ENCODE results near the gene RNPEPL1. TPM values are rescaled to one million over a fixed set of nuclear protein-coding genes. Genes with fewer than 3 reads are reported as not detected.
"Not testable (repeated sequence)": the region's sequence is repeated elsewhere in the genome, so short reads cannot be mapped to it uniquely, and the experiment has no call there.

Gene RNPEPL1
- total RNA-seq, 1 experiment from 2014 or later = 8.4 TPM

GRCh38 chr2:240528406-240529040, 39.8 kb upstream of the RNPEPL1 start:
- Histone ChIP-seq H3K9me3 (replicated peaks) (peaks cover 21% of the 10 kb centered on the region), H3K27me3 (no peaks in the 10 kb centered on the region), H3K27ac (no peak overlapping the region), H3K36me3 (peaks cover 9% of the 10 kb centered on the region; the same call in 1 of the 2 replicates), H3K4me1 (no peaks in the 10 kb centered on the region), H3K4me3 (no peak overlapping the region)
- no peak for DNase-seq

- peaks cover 9% of the 10 kb centered on the region; the same call in 1 of the 2 replicates for H3K36me3 ChIP-seq
- no peak overlapping the region for H3K27ac ChIP-seq
- no peak for DNase-seq
- H3K4me1 ChIP-seq = no peaks in the 10 kb centered on the region
- H3K4me3 ChIP-seq = no peak overlapping the region
- peaks cover 21% of the 10 kb centered on the region for H3K9me3 ChIP-seq (replicated peaks)
- no peaks in the 10 kb centered on the region for H3K27me3 ChIP-seq
These were observed 38.8 kb upstream of the RNPEPL1 start for GRCh38 chr2:240529344-240529999.

- no peaks in the 10 kb centered on the region for H3K27me3 ChIP-seq
- no peaks in the 10 kb centered on the region for H3K4me1 ChIP-seq
- peaks cover 16% of the 10 kb centered on the region; the same call in 1 of the 2 replicates for H3K9me3 ChIP-seq (replicated peaks)
- no peak for DNase-seq
- no peak overlapping the region for H3K4me3 ChIP-seq
- peaks cover 9% of the 10 kb centered on the region; the same call in 1 of the 2 replicates for H3K36me3 ChIP-seq
- H3K27ac ChIP-seq = no peak overlapping the region
These were observed 38.1 kb upstream of the RNPEPL1 start for GRCh38 chr2:240530181-240530580.

GRCh38 chr2:240531038-240531437, 37.2 kb upstream of the RNPEPL1 start:
- Histone ChIP-seq H3K9me3 (replicated peaks) (peaks cover 16% of the 10 kb centered on the region; the same call in 1 of the 2 replicates), H3K36me3 (peaks cover 7% of the 10 kb centered on the region; the same call in 1 of the 2 replicates)

GRCh38 chr2:240532031-240532775, 36.1 kb upstream of the RNPEPL1 start:
- Histone ChIP-seq H3K27ac (no peak overlapping the region), H3K4me3 (no peak overlapping the region), H3K4me1 (no peaks in the 10 kb centered on the region), H3K27me3 (no peaks in the 10 kb centered on the region), H3K9me3 (replicated peaks) (peaks cover 16% of the 10 kb centered on the region; the same call in 1 of the 2 replicates), H3K36me3 (peaks cover 7% of the 10 kb centered on the region; the same call in 1 of the 2 replicates)
- peak in 1 of 2 experiments; percentile 20 for DNase-seq

More at GRCh38 chr2:240531038-240531437, 37.2 kb upstream of the RNPEPL1 start:
- Histone ChIP-seq H3K27ac (no peak overlapping the region), H3K27me3 (no peaks in the 10 kb centered on the region), H3K4me1 (no peaks in the 10 kb centered on the region), H3K4me3 (no peak overlapping the region)
- DNase-seq = no peak

- Histone ChIP-seq H3K27me3 (no peaks in the 10 kb centered on the region), H3K27ac (no peak overlapping the region), H3K9me3 (replicated peaks) (0 out of 2 replicates have a peak, but pooled peaks cover 8% of the 10 kb centered on the region), H3K36me3 (peaks cover 13% of the 10 kb centered on the region), H3K4me3 (no peak overlapping the region), H3K4me1 (no peaks in the 10 kb centered on the region)
- no peak for DNase-seq
These were observed 30.1 kb upstream of the RNPEPL1 start for GRCh38 chr2:240538031-240538780.

GRCh38 chr2:240539101-240539500, 29.2 kb upstream of the RNPEPL1 start:
- H3K27me3 ChIP-seq; H3K27ac ChIP-seq; H3K4me3 ChIP-seq; DNase-seq; H3K4me1 ChIP-seq; H3K9me3 ChIP-seq (replicated peaks): not testable (repeated sequence)
- peaks cover 22% of the 10 kb centered on the region for H3K36me3 ChIP-seq

- Histone ChIP-seq H3K27me3 (no peaks in the 10 kb centered on the region), H3K4me3 (no peak overlapping the region), H3K9me3 (replicated peaks) (0 out of 2 replicates have a peak, but pooled peaks cover 8% of the 10 kb centered on the region), H3K27ac (no peak overlapping the region), H3K4me1 (no peaks in the 10 kb centered on the region), H3K36me3 (peaks cover 22% of the 10 kb centered on the region)
- DNase-seq = no peak
These were observed 28.4 kb upstream of the RNPEPL1 start for GRCh38 chr2:240539906-240540305.

GRCh38 chr2:240551288-240551687, 17.0 kb upstream of the RNPEPL1 start:
- Histone ChIP-seq H3K36me3 (peaks cover 25% of the 10 kb centered on the region), H3K4me1 (no peaks in the 10 kb centered on the region), H3K9me3 (replicated peaks) (peaks cover 9% of the 10 kb centered on the region; the same call in 1 of the 2 replicates), H3K4me3 (no peak overlapping the region), H3K27me3 (no peaks in the 10 kb centered on the region), H3K27ac (no peak overlapping the region)
- no peak for DNase-seq

GRCh38 chr2:240551811-240552210, 16.5 kb upstream of the RNPEPL1 start:
- Histone ChIP-seq H3K27me3 (no peaks in the 10 kb centered on the region), H3K36me3 (peaks cover 25% of the 10 kb centered on the region), H3K4me3 (no peak overlapping the region), H3K9me3 (replicated peaks) (peaks cover 9% of the 10 kb centered on the region; the same call in 1 of the 2 replicates), H3K4me1 (no peaks in the 10 kb centered on the region), H3K27ac (no peak overlapping the region)
- DNase-seq = no peak

- H3K27ac ChIP-seq = no peak overlapping the region
- peaks cover 25% of the 10 kb centered on the region for H3K36me3 ChIP-seq
- H3K27me3 ChIP-seq = no peaks in the 10 kb centered on the region
- no peak for DNase-seq
- H3K9me3 ChIP-seq (replicated peaks) = peaks cover 9% of the 10 kb centered on the region; the same call in 1 of the 2 replicates
- H3K4me1 ChIP-seq = no peaks in the 10 kb centered on the region
- H3K4me3 ChIP-seq = no peak overlapping the region
These were observed 14.3 kb upstream of the RNPEPL1 start for GRCh38 chr2:240553956-240554480.

- no peak for DNase-seq
- no peaks in the 10 kb centered on the region for H3K27me3 ChIP-seq
- peaks cover 25% of the 10 kb centered on the region for H3K36me3 ChIP-seq
- H3K9me3 ChIP-seq (replicated peaks) = peaks cover 6% of the 10 kb centered on the region; the same call in 1 of the 2 replicates
- H3K4me1 ChIP-seq = peaks cover 3% of the 10 kb centered on the region; the same call in 1 of the 2 replicates
- no peak overlapping the region for H3K4me3 ChIP-seq
- no peak overlapping the region for H3K27ac ChIP-seq
These were observed 13.4 kb upstream of the RNPEPL1 start for GRCh38 chr2:240554767-240555493.

GRCh38 chr2:240555541-240556250, 12.6 kb upstream of the RNPEPL1 start:
- Histone ChIP-seq H3K9me3 (replicated peaks) (peaks cover 2% of the 10 kb centered on the region; the same call in 1 of the 2 replicates), H3K4me1 (peaks cover 3% of the 10 kb centered on the region; the same call in 1 of the 2 replicates), H3K27ac (no peak overlapping the region), H3K36me3 (peaks cover 20% of the 10 kb centered on the region), H3K27me3 (no peaks in the 10 kb centered on the region), H3K4me3 (no peak overlapping the region)
- DNase-seq = no peak

Measured in SJCRH30 (cell line).